GM19395 (cell line): ENCODE measurements around the gene PSMA3.

Source experiments
- ATAC-seq: cut with Tn5 transposase; IDR thresholded peaks from one replicate; pipeline ENCODE4 v1.9.1; 2021; ENCODE audit warnings: mild to moderate bottlenecking, moderate library complexity; ENCODE audit not compliant: unreplicated experiment

Gene PSMA3

DNA sequence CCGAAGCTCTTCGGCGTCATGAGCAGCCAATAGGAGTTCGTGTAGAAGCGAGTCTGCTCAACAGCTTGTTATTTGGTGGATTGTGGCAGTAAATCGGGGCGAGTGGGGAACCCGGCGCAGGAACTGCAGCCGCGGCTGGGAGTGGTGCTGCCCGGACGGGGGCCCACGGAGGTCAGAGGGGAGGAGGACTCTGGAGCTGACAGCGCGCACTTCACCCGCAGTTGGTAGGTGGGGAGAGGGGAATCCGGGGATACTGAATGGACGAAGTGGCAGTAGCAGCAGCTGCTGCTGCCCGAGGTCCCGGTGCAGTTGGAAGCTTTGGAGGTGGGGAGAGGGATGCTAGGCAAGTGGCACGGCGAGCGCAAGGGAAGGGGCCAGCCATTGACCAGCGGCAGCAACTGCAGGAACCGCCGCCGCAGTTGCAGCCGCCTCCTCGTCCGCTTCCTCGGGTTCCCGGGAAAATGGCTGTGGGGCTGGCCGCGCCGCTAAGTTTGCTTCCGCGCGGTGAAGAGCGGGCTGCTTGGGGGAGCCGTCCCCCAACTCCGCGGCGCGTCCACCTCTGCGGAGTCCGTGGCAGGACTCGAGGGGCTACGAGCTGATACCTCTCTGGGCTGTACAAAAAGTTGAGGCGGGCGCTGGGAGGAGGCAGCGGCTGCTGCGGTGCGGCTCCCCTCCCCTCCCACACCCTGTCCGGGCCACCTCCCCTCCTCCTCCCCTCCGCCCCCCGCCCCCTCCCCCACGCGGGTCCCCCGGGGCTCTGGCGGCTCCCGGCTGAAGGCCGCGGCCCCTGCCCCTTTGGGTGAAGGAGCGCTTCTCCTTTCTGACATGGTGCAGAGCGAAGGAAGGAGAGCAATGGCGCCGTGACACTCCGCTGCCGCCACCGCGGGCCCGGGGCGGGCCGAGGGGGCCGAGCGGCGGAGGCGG lies 54.1 kb downstream of the PSMA3 start, which contains the start of gene ARID4A:
Gene ARID4A (plus strand): TSS at position 79 of the 924 bp plus-strand sequence. CDS start 1,300 bp downstream, outside the sequence.
- no peak for ATAC-seq

DNA sequence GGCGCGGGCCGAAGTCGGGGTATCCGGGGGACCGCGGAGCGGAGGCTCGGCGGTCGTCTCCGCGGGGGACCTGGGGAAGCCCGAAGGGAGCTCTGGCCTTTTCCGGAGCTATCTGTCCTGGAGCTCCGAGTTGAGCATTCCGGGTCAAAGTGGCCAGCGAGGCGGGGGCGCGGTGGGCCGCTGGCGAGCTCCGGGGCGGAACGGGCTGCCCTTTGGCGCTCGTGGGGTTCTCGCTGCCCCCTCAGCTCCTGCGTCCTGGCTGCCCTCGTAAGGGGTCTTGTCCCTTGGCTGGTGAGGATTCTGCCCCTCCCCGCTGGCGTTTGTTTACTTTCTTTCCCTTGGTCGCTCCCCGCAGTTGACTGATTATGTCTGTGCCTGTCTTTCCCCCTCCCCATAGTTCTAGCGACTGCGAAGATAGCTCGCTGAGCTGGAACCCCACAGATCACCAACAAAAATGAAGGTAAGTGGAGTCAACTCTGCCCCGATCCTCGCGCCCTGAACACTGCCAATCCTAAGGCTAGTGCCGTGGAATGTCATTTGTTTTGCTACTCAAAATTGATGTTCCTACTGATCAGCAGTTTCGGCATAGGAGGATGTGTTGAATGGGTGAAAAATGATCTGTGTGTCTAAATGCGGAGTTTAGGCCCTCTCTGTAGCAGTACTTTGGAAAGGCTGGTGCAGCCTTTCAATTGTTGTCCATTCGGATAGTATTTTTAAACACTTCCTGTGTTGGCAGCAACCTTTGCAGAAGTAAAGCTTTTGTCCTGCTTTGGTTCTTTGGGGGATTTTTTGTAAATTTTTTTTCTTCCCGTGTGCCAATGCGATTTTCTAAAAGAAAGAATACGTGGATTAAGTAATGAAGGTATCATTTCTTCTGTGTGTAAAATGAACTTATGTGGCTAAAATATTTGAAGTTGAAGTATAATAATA lies 55.0 kb downstream of the PSMA3 start:
- no peak for ATAC-seq

DNA sequence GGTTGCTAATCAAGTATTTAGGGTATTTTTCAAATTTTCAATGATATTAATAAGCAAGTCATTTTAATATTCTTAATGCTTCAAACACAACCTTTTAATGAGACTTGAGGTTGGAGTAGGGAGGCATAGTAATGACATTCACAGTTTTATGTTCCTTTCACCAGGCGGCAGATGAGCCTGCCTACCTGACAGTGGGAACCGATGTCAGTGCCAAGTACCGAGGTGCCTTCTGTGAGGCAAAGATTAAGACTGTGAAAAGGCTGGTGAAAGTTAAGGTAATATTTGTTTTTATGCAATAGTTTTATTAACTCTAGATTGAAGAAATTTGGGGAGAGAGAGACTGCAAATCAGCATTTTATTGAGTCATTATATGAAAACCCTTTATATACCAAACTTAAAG lies 56.8 kb downstream of the PSMA3 start:
- no peak for ATAC-seq

DNA sequence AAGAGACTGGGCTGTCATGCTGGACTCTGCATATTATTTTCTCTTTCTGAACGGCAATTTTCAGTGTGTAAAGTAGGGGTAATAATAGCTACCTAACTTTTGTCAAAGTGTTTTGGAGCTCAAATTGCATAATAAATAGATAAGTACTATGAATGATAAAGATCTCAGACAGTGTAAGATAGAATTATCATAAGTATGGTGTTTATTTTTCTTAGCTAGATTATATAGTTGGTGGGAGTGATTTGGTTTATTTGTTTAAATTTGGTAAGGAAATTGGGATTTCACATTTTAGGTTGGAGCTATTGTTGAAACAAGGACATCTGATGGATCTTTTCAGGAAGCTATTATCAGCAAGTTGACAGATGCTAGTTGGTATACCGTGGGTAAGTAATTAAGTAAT lies 61.1 kb downstream of the PSMA3 start:
- no peak for ATAC-seq

DNA sequence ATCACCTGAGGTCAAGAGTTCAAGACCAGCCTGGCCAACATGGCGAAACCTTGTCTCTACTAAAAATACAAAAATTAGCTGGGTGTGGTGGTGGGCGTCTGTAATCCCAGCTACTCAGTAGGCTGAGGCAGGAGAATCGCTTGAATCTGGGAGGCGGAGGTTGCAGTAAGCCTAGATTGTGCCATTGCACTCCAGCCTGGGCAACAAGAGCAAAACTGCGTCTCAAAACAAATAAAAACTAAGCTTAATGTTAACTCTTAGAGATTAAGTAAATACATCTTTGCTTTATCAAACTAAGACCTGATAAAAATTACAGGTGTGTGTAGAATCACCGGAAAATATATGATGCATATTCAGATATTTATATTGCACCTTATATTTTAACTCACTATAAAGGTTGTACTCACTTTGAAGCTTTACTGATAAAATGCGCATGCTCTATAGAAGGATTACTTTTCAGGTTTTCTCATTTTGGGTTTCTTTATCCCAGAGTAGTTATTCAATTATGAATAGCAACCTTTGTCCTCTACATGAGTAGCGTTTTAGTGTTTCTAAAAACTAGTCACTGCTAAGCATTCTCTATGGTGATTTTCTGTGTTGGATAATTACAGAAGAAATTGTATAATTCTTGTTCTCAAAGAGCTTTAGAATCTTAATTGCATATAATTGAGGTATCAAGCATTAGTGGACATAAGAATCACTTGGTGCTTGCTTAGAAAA lies 63.1 kb downstream of the PSMA3 start:
- no peak for ATAC-seq

DNA sequence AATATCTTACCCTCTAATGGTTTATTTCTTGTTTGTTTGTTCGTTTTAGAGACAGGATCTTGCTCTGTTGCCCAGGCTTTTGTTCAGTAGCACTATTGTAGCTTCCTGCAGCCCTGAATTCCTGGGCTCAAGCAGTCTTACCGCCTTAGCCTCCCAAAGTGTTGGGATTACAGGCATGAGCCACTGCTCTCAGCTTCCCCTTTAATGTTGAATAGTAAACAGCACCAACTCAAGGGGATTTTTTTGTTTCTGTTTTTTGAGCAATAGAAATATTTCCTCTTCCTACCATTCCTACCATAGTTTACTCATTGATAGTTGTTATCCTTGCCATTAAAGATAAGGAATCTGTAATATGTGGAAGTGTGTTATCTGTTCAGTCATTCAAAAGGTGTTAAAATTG lies 64.4 kb downstream of the PSMA3 start:
- no peak for ATAC-seq

DNA sequence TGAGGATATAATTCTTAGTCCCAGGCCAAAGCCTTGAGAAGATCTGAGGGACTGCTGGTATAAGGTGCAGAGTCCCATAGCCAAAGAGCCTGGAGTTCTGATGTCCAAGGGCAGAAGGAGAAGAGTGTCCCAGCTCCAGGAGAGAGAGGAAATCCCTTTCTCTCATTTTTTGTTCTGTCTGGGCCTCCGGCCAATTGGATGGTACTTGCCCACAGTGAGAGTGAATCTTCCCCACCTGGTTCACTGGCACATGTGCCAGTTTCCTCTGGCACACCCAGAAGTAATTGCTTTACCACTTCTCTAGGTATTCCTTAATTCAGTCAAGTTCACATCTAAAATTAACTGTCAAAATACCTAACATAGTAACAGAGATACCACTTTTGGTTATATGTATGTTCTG lies 69.1 kb downstream of the PSMA3 start:
- ATAC-seq, result no peak

DNA sequence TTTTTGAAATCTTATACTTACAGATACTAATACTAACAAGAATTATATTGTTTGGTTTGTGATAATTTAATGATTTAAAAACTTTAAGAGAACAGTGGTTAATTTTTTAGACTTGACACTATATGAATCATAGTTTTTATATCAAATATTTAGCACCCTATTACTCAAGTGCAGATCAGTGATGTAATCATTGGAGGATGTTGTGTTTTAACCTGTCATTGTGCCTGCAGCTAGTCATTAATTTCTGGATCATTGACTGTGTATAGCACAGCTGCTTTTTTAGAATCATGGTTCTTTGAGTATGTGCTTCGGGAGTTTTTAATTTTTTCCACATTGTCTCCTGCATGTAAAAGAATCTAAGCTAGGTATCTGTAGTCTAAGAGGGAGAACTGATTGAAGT lies 71.0 kb downstream of the PSMA3 start:
- ATAC-seq, result no peak
